Thoracic aorta (tissue), 2 donors: Measurements from ENCODE around the gene ADAMTS17. TPM values are rescaled to one million over a fixed set of nuclear protein-coding genes. Genes with fewer than 3 reads are reported as not detected.

Experiments
- ATAC-seq: fragments of 150-250 bp; one replicate; pipeline ENCODE4 v1.8.0; 2017; ENCODE audit warnings: low read depth; ENCODE audit not compliant: insufficient number of reproducible peaks, low FRiP score
- DNase-seq: peaks from one replicate; pipeline ENCODE4 v3.0.0-alpha.2; 2020; ENCODE audit warnings: low spot score
- H3K27ac ChIP-seq, 2 donors: fragments of 200-600 bp; sonication (generic); 1 replicate in 1 of 2; 2 replicates in 1 of 2; pipeline ENCODE4 v1.5.1; 2016; ENCODE audit warnings: mild to moderate bottlenecking in 2 of 2, moderate library complexity in 2 of 2
- H3K27me3 ChIP-seq: fragments of 200-600 bp; sonication (generic); replicated peaks from 2 replicates; pipeline ENCODE4 v1.6.0; 2016; ENCODE audit warnings: mild to moderate bottlenecking; ENCODE audit not compliant: insufficient read depth
- H3K36me3 ChIP-seq: fragments of 200-600 bp; sonication (generic); one replicate; pipeline ENCODE4 v1.5.1; 2016
- H3K4me1 ChIP-seq, 2 donors: fragments of 200-600 bp; sonication (generic); 1 replicate in 1 of 2; 2 replicates in 1 of 2; pipeline versions ENCODE4 v1.5.1 to v1.6.0; 2016; ENCODE audit warnings: low read depth in 2 of 2, mild to moderate bottlenecking in 1 of 2; ENCODE audit not compliant: control insufficient read depth in 1 of 2
- H3K4me3 ChIP-seq: fragments of 200-600 bp; sonication (generic); 2 replicates; pipeline ENCODE4 v1.5.1; 2016; ENCODE audit warnings: mild to moderate bottlenecking
- H3K9me3 ChIP-seq: fragments of 200-600 bp; sonication (generic); 2 replicates; pipeline ENCODE4 v1.5.1; 2016
- CTCF ChIP-seq: fragments of 200-600 bp; sonication (generic); IDR thresholded peaks from one replicate; pipeline ENCODE4 v1.5.1; 2019; ENCODE audit warnings: antibody characterized with exemption
- total RNA-seq, 2 donors: library from RNA; depleted of rRNA; stranded (reverse); fragments of >200 nt; gene quantifications; one replicate each; pipeline versions ENCODE4 v1.1.0 to v1.2.3, GENCODE V29; 2016

Gene ADAMTS17
- total RNA-seq, 2 donors from 2014 or later, result 2.8 to 8.1 TPM

- Histone ChIP-seq H3K4me1 (no peaks in the 10 kb centered on the region), H3K36me3 (no peaks in the 10 kb centered on the region), H3K27me3 (no peaks in the 10 kb centered on the region), H3K9me3 (no peaks in the 10 kb centered on the region), H3K27ac (no peak overlapping the region), H3K4me3 (no peak overlapping the region)
- ATAC-seq (no peak), DNase-seq (no peak)
- no peak for TF ChIP-seq CTCF
These were observed 352.7 kb downstream of the ADAMTS17 start for GRCh38 chr15:99989095-99989494.

- DNase-seq, result no peak
- H3K27ac ChIP-seq, result no peak overlapping the region
- H3K4me1 ChIP-seq, result no peaks in the 10 kb centered on the region
- H3K36me3 ChIP-seq, result no peaks in the 10 kb centered on the region
- H3K27me3 ChIP-seq, result no peaks in the 10 kb centered on the region
- H3K9me3 ChIP-seq, result no peaks in the 10 kb centered on the region
- H3K4me3 ChIP-seq, result no peak overlapping the region
- no peak for ATAC-seq
- no peak for TF ChIP-seq CTCF
These were observed 354.1 kb downstream of the ADAMTS17 start for GRCh38 chr15:99987701-99988100.

- H3K4me1 ChIP-seq, result no peaks in the 10 kb centered on the region
- no peak for TF ChIP-seq CTCF
- no peaks in the 10 kb centered on the region for H3K36me3 ChIP-seq
- H3K27ac ChIP-seq, result no peak overlapping the region
- H3K4me3 ChIP-seq, result no peak overlapping the region
- DNase-seq, result no peak
- no peak for ATAC-seq
- no peaks in the 10 kb centered on the region for H3K9me3 ChIP-seq
- H3K27me3 ChIP-seq, result no peaks in the 10 kb centered on the region
These were observed 354.7 kb downstream of the ADAMTS17 start for GRCh38 chr15:99987119-99987506.

GRCh38 chr15:99986297-99987118 is 355.3 kb downstream of the ADAMTS17 start:
- no peak for DNase-seq
- Histone ChIP-seq H3K36me3 (no peaks in the 10 kb centered on the region), H3K4me1 (no peaks in the 10 kb centered on the region), H3K27me3 (no peaks in the 10 kb centered on the region), H3K4me3 (no peak overlapping the region), H3K9me3 (no peaks in the 10 kb centered on the region), H3K27ac (no peak overlapping the region)
- no peak for ATAC-seq
- TF ChIP-seq CTCF, result no peak

- Histone ChIP-seq H3K36me3 (no peaks in the 10 kb centered on the region), H3K27ac (no peak overlapping the region), H3K4me1 (no peaks in the 10 kb centered on the region), H3K9me3 (no peaks in the 10 kb centered on the region), H3K27me3 (no peaks in the 10 kb centered on the region), H3K4me3 (no peak overlapping the region)
- ATAC-seq (no peak), DNase-seq (no peak)
- no peak for TF ChIP-seq CTCF
These were observed 355.9 kb downstream of the ADAMTS17 start for GRCh38 chr15:99985878-99986277.
